Endodermal cell (in vitro differentiated cells): ENCODE measurements around the gene DERL3. TPM values are rescaled to one million over a fixed set of nuclear protein-coding genes. Genes with fewer than 3 reads are reported as not detected.

Experiments
- DNase-seq: peaks from one replicate; pipeline ENCODE4 v3.0.0-alpha.2; 2017
- H3K27ac ChIP-seq: 2 replicates; pipeline ENCODE4 v1.5.1; 2013; ENCODE audit warnings: mild to moderate bottlenecking, low read depth, low read length, moderate library complexity
- H3K27me3 ChIP-seq: 2 replicates; pipeline ENCODE4 v1.6.1; 2013; ENCODE audit warnings: mild to moderate bottlenecking, low read length, moderate library complexity; ENCODE audit not compliant: insufficient read depth, control insufficient read depth, poor library complexity, severe bottlenecking
- H3K36me3 ChIP-seq: 2 replicates; pipeline ENCODE4 v1.7.0; 2013; ENCODE audit warnings: mild to moderate bottlenecking, low read length, moderate library complexity; ENCODE audit not compliant: control insufficient read depth, insufficient read depth
- H3K4me1 ChIP-seq: one replicate; pipeline ENCODE4 v1.7.0; 2013; ENCODE audit warnings: low read length; ENCODE audit not compliant: control insufficient read depth, insufficient read depth
- H3K4me3 ChIP-seq: 2 replicates; pipeline ENCODE4 v1.5.1; 2013; ENCODE audit warnings: mild to moderate bottlenecking, low read length, moderate library complexity
- H3K9ac ChIP-seq: 2 replicates; pipeline ENCODE4 v1.6.1; 2013; ENCODE audit warnings: mild to moderate bottlenecking, low read length, moderate library complexity; ENCODE audit not compliant: poor library complexity, severe bottlenecking; ENCODE audit errors: extremely low read depth
- H3K9me3 ChIP-seq: 2 replicates; pipeline ENCODE4 v1.6.1; 2013; ENCODE audit warnings: mild to moderate bottlenecking, low read length, moderate library complexity; ENCODE audit not compliant: control insufficient read depth
- H3K27ac Mint-ChIP-seq: 2 replicates; pipeline ENCODE4 v1.8.0; 2020; ENCODE audit warnings: mixed read lengths
- H3K27me3 Mint-ChIP-seq: 2 replicates; pipeline ENCODE4 v1.8.0; 2021; ENCODE audit warnings: mild to moderate bottlenecking, mixed read lengths; ENCODE audit not compliant: insufficient read depth
- H3K36me3 Mint-ChIP-seq: 2 replicates; pipeline ENCODE4 v1.8.0; 2020; ENCODE audit warnings: low read depth, mixed read lengths
- H3K4me1 Mint-ChIP-seq: 2 replicates; pipeline ENCODE4 v1.8.0; 2020; ENCODE audit warnings: mixed read lengths
- H3K4me3 Mint-ChIP-seq: 2 replicates; pipeline ENCODE4 v1.8.0; 2020; ENCODE audit warnings: mild to moderate bottlenecking, moderate library complexity, mixed read lengths
- H3K9me3 Mint-ChIP-seq: 2 replicates; pipeline ENCODE4 v1.8.0; 2020; ENCODE audit warnings: mild to moderate bottlenecking, mixed read lengths
- WGBS, 2 experiments: methylation state at CpG; one replicate each; pipeline versions ENCODE4 v1.1.5 to v1.1.7; 2013; ENCODE audit warnings: missing lambda C conversion rate in 2 of 2, mixed read lengths in 1 of 2; ENCODE audit not compliant: insufficient coverage in 1 of 2, insufficient read length in 1 of 2; 5-methylcytosine and 5-hydroxymethylcytosine counted together
- total RNA-seq, 2 donors: library from RNA; stranded (reverse); fragmentation: NEBNext Ultra II Directional in 1 of 2; extraction: Animal tissue kit (Norgen Biotek cat#: 25700) in 1 of 2; gene quantifications; 2 replicates in 1 of 2; 3 replicates in 1 of 2; pipeline ENCODE4 v1.2.1, GENCODE V29; 2021
- TF ChIP-seq, protein P1 (sequence below): fragments of 200-600 bp; sonication (generic); conservative IDR thresholded peaks from 2 replicates; pipeline ENCODE4 v1.5.0; 2021; ENCODE audit warnings: antibody characterized with exemption, mild to moderate bottlenecking

DERL3 gene
- total RNA-seq, 2 donors from 2014 or later, result 6.3 to 7.6 TPM

DNA sequence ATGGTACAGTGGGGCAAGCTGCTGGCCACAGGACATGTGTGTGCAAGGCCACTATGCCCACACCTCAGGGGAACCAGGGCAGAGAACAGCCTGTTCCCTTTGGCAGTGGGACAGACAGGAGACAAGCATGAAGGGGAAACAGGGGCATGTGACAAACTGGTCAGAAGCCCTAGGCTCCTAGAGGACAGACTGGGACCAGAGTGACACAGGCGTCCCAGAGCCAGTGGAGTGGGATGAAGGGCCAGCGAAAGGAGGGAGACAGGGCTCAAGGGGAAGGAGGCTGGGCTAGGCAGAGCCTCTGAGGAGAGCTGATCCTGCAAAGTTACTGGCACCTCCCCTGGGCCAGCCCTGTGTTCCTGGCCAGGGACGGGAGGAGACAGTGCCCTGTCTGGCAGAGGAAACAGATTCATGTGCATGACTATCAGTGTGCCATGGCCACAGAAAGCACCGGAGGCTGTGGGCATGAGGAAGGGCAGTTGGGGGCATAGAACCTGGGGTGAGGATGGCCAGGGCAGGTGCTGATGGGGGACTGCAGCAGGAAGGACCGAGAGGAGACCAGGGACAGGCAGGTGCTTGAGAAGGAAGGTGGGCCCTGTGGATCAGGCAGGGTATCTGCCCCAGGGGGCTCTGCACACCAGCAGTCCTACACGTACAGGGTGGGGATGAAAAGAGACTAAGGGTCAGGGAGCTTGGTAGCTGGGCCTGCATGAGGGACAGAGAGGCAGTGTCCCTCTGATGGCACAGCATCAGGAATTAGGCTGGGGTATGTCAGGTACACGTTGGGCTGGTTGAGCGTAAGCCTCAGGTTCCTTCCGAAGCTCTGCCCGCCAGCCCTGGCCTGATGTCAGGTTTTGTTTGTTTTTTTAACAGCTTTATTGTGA is 9.8 kb downstream of the DERL3 start:
- Histone ChIP-seq H3K36me3 (peaks cover 77% of the 10 kb centered on the region), H3K4me1 (no peaks in the 10 kb centered on the region), H3K9me3 (no peaks in the 10 kb centered on the region), H3K27ac (peak overlapping the region; percentile 38), H3K27me3 (no peaks in the 10 kb centered on the region), H3K9ac (no peak overlapping the region), H3K4me3 (no peak overlapping the region)
- H3K4me3 Mint-ChIP-seq, result no peak overlapping the region
- peaks cover 63% of the 10 kb centered on the region for H3K36me3 Mint-ChIP-seq
- no peaks in the 10 kb centered on the region for H3K9me3 Mint-ChIP-seq
- no peaks in the 10 kb centered on the region for H3K27me3 Mint-ChIP-seq
- no peaks in the 10 kb centered on the region for H3K4me1 Mint-ChIP-seq
- 91 to 96% methylated on average over 5 to 9 of the region's 10 CpGs for WGBS, 2 experiments
- no peak for DNase-seq
- TF ChIP-seq, protein P1, sequence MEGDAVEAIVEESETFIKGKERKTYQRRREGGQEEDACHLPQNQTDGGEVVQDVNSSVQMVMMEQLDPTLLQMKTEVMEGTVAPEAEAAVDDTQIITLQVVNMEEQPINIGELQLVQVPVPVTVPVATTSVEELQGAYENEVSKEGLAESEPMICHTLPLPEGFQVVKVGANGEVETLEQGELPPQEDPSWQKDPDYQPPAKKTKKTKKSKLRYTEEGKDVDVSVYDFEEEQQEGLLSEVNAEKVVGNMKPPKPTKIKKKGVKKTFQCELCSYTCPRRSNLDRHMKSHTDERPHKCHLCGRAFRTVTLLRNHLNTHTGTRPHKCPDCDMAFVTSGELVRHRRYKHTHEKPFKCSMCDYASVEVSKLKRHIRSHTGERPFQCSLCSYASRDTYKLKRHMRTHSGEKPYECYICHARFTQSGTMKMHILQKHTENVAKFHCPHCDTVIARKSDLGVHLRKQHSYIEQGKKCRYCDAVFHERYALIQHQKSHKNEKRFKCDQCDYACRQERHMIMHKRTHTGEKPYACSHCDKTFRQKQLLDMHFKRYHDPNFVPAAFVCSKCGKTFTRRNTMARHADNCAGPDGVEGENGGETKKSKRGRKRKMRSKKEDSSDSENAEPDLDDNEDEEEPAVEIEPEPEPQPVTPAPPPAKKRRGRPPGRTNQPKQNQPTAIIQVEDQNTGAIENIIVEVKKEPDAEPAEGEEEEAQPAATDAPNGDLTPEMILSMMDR, result no peak
- peak overlapping the region; percentile 42 for H3K27ac Mint-ChIP-seq

DNA sequence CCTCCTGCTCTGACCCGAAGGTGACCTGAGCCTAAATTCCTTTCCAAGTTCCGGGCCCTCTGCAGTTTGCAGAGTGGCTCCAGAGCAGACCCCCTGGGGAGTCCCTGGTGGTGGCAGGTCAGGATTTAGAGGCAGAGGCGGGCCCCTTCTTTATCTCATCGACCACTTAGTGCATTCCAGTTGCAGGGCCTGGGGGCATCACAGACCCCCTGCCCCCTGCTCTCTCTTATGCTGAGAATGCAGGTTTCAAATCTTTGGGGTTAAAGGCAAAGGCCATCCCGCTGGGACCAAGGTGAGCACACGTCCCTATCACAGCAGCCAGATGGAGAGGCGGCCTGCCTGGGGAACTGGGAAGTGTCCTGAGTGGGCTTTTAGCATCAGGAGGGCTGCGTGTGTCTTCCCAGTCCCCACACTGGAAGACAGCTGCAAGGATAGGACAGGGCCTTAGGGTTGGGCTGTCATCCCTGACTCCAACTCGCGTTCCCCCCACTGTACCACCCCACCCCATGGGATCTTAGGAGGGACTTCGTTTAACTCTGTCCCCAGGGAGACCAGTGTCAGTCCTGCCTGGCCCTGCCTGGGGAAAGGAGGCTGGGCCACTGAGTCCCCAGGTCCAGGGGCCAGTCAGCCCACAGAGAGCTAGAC is 11.3 kb downstream of the DERL3 start:
- no peak for DNase-seq
- Mint-ChIP-seq H3K36me3 (peaks cover 77% of the 10 kb centered on the region), H3K9me3 (no peaks in the 10 kb centered on the region), H3K4me1 (no peaks in the 10 kb centered on the region), H3K4me3 (no peak overlapping the region), H3K27me3 (no peaks in the 10 kb centered on the region), H3K27ac (peak overlapping the region; percentile 49)
- Histone ChIP-seq H3K36me3 (peaks cover 80% of the 10 kb centered on the region), H3K27ac (no peak overlapping the region), H3K9me3 (no peaks in the 10 kb centered on the region), H3K9ac (no peak overlapping the region), H3K4me1 (no peaks in the 10 kb centered on the region), H3K4me3 (no peak overlapping the region), H3K27me3 (no peaks in the 10 kb centered on the region)
- TF ChIP-seq, protein P1, result no peak
- 93 to 100% methylated on average over 3 to 11 of the region's 11 CpGs for WGBS, 2 experiments

DNA sequence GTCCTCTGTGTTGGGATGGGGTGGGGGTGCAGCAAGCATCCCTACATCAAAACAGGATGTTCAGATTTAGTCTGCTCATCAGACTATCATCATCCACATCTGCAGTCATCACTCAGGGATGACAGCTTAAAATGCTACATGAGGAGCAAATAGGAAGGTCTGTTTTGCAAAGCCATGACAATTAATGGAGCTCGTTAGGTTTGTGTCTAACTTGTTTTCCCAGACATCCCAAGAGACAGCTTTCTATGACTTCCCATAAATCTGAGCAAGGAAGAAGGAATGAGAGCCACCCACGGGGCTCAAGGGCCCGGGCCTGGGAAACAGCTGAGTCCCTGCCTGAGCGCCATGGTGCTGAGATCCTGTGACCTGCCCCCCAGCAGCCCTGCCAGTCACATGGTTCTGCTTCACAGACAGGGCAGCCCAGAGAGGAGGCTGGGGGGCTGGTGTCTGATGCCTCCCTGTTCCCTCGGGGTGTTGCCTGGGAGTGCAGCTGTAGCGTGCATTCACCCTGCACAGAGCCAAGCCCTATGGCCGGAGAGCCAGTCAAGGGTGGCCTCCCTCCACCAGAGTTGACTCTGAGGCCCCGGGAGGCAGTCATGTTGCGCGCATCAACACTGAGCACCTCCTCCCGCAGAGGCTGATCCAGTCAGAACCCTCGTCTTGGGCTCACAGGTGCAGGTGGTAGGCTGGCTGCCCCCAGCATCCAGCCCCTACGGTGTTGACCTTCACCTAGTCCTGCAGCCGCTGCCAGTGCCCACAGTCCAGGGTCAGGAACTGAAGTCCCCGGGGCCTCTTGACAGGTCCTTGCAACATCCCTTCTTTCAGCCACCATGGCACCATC is 12.1 kb downstream of the DERL3 start:
- Mint-ChIP-seq H3K27me3 (no peaks in the 10 kb centered on the region), H3K4me1 (no peaks in the 10 kb centered on the region), H3K9me3 (no peaks in the 10 kb centered on the region), H3K4me3 (no peak overlapping the region), H3K27ac (no peak overlapping the region), H3K36me3 (peaks cover 82% of the 10 kb centered on the region)
- H3K36me3 ChIP-seq, result peaks cover 79% of the 10 kb centered on the region
- H3K9ac ChIP-seq, result no peak overlapping the region
- H3K9me3 ChIP-seq, result no peaks in the 10 kb centered on the region
- no peak for DNase-seq
- peak overlapping the region; percentile 3 for H3K27ac ChIP-seq
- H3K27me3 ChIP-seq, result no peaks in the 10 kb centered on the region
- TF ChIP-seq, protein P1, result no peak
- H3K4me1 ChIP-seq, result no peaks in the 10 kb centered on the region
- no peak overlapping the region for H3K4me3 ChIP-seq
- WGBS, 2 experiments, result 91 to 95% methylated on average over 11 to 15 of the region's 15 CpGs
